Calu3 (cell line): Measurements from ENCODE around the gene HUS1. TPM values are rescaled to one million over a fixed set of nuclear protein-coding genes. Genes with fewer than 3 reads are reported as not detected.

Experiments
- BruUV-seq: library from RNA; stranded (reverse); fragments of 400-500 nt; replicated peaks from 2 replicates; lab custom pipeline; 2021; lab: Mats Ljungman, UMichigan
- CTCF ChIA-PET: fragments of 300-600 bp; sonication (Branson Sonifier 250); formaldehyde crosslinking; loops from one replicate; lab custom pipeline; 2022; ENCODE audit warnings: antibody characterized with exemption; lab: Charles Lee
- DNase-seq: peaks from one replicate; pipeline ENCODE4 v3.0.0; 2022
- H3K27ac Mint-ChIP-seq: one replicate; pipeline ENCODE4 v1.8.0; 2022; ENCODE audit warnings: mixed read lengths; ENCODE audit not compliant: unreplicated experiment
- H3K27me3 Mint-ChIP-seq: one replicate; pipeline ENCODE4 v1.8.0; 2022; ENCODE audit warnings: mixed read lengths; ENCODE audit not compliant: unreplicated experiment
- H3K36me3 Mint-ChIP-seq: one replicate; pipeline ENCODE4 v1.8.0; 2022; ENCODE audit warnings: mild to moderate bottlenecking, moderate library complexity, mixed read lengths; ENCODE audit not compliant: insufficient read depth, unreplicated experiment
- H3K4me1 Mint-ChIP-seq: one replicate; pipeline ENCODE4 v1.8.0; 2022; ENCODE audit warnings: mild to moderate bottlenecking, low read depth, mixed read lengths; ENCODE audit not compliant: unreplicated experiment
- H3K4me3 Mint-ChIP-seq: one replicate; pipeline ENCODE4 v1.8.0; 2022; ENCODE audit warnings: mild to moderate bottlenecking, low read depth, moderate library complexity, mixed read lengths; ENCODE audit not compliant: unreplicated experiment
- H3K9me3 Mint-ChIP-seq: one replicate; pipeline ENCODE4 v1.8.0; 2022; ENCODE audit warnings: low read depth, mixed read lengths; ENCODE audit not compliant: unreplicated experiment
- intact Hi-C: fragments of 100-400 bp; cut with micrococcal nuclease; formaldehyde crosslinking; loops from one replicate; pipeline ENCODE4 v1.10.0; 2022; ENCODE audit not compliant: unreplicated experiment
- total RNA-seq: library from RNA; stranded (reverse); gene quantifications from 2 replicates; pipeline ENCODE4 v1.2.3, GENCODE V29; 2022
- TF ChIP-seq, protein P1 (sequence below): fragments of 200-600 bp; IDR thresholded peaks from one replicate; pipeline ENCODE4 v1.8.0; 2022; ENCODE audit warnings: antibody characterized with exemption; ENCODE audit not compliant: unreplicated experiment

The HUS1 gene
- total RNA-seq, 1 experiment from 2014 or later: 42.9 TPM

DNA sequence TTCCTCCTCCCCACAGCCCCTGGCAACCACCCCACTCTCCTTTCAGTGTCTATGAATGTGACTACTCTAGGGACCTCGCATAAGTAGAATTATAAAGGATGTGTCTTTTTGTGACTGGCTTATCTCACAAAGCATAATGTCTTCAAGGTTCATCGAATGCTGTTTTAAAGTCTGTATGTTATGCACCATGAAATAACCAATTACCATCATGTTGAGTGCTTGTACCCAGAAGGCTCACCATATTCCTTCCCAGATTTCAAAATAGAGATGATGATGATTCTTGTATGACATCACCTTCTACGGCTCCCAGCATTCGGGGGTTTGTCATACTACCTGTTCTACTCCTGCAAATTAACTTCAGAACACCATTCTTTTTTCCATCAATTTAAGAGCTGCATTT, 43.1 kb downstream of the HUS1 start:
- H3K4me3 Mint-ChIP-seq: no peak overlapping the region
- peaks cover 2% of the 10 kb centered on the region for H3K4me1 Mint-ChIP-seq
- BruUV-seq: no TSS peak
- CTCF ChIA-PET: no interaction called here
- no peaks in the 10 kb centered on the region for H3K36me3 Mint-ChIP-seq
- no peak overlapping the region for H3K27ac Mint-ChIP-seq
- no peaks in the 10 kb centered on the region for H3K27me3 Mint-ChIP-seq
- intact Hi-C loops: no loop called here
- no peak for DNase-seq
- no peaks in the 10 kb centered on the region for H3K9me3 Mint-ChIP-seq
- TF ChIP-seq, protein P1, sequence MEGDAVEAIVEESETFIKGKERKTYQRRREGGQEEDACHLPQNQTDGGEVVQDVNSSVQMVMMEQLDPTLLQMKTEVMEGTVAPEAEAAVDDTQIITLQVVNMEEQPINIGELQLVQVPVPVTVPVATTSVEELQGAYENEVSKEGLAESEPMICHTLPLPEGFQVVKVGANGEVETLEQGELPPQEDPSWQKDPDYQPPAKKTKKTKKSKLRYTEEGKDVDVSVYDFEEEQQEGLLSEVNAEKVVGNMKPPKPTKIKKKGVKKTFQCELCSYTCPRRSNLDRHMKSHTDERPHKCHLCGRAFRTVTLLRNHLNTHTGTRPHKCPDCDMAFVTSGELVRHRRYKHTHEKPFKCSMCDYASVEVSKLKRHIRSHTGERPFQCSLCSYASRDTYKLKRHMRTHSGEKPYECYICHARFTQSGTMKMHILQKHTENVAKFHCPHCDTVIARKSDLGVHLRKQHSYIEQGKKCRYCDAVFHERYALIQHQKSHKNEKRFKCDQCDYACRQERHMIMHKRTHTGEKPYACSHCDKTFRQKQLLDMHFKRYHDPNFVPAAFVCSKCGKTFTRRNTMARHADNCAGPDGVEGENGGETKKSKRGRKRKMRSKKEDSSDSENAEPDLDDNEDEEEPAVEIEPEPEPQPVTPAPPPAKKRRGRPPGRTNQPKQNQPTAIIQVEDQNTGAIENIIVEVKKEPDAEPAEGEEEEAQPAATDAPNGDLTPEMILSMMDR: no peak

DNA sequence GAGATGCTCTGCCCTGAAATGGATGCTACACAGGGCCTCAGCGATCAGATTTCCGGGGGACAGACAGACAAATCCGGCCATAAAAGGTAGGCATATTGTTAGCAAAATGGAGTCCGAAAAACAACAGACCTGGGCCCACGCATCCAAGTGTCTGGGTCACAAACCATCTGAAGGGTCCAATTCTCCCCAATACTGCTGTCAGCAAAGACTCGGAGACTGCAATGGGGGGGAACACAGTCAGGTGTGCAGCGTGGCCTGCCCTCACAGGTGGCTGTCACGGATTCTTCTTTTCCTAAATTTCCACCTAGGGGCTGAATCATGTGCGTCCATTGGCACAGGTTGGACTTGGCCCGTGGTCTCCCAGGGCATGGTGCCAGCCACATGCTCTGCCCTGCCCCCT, 44.1 kb downstream of the HUS1 start:
- BruUV-seq: no TSS peak
- no peaks in the 10 kb centered on the region for H3K36me3 Mint-ChIP-seq
- H3K27ac Mint-ChIP-seq: no peak overlapping the region
- no peaks in the 10 kb centered on the region for H3K27me3 Mint-ChIP-seq
- TF ChIP-seq, protein P1: no peak
- intact Hi-C loops: no loop called here
- DNase-seq: no peak
- no peaks in the 10 kb centered on the region for H3K4me1 Mint-ChIP-seq
- H3K9me3 Mint-ChIP-seq: no peaks in the 10 kb centered on the region
- H3K4me3 Mint-ChIP-seq: no peak overlapping the region
- CTCF ChIA-PET: no interaction called here

- no peak overlapping the region for H3K4me3 Mint-ChIP-seq
- no TSS peak for BruUV-seq
- intact Hi-C loops: no loop called here
- H3K4me1 Mint-ChIP-seq: no peaks in the 10 kb centered on the region
- no peaks in the 10 kb centered on the region for H3K36me3 Mint-ChIP-seq
- no peak for DNase-seq
- CTCF ChIA-PET: interaction anchor here (0.5 to 0.8 kb wide), 3 partner anchors 10 to 706 kb away, joined by 3 to 4 read pairs (median 3); no protein-coding TSS in a partner anchor
- H3K9me3 Mint-ChIP-seq: no peaks in the 10 kb centered on the region
- TF ChIP-seq, protein P1: no peak
- no peaks in the 10 kb centered on the region for H3K27me3 Mint-ChIP-seq
- no peak overlapping the region for H3K27ac Mint-ChIP-seq
These were observed 44.6 kb downstream of the HUS1 start for GRCh38 chr7:47934831-47935230.

GRCh38 chr7:47933215-47933614, 46.2 kb downstream of the HUS1 start:
- Mint-ChIP-seq H3K27me3 (no peaks in the 10 kb centered on the region), H3K4me1 (no peaks in the 10 kb centered on the region), H3K4me3 (no peak overlapping the region), H3K9me3 (no peaks in the 10 kb centered on the region), H3K27ac (no peak overlapping the region), H3K36me3 (no peaks in the 10 kb centered on the region)
- DNase-seq: no peak
- TF ChIP-seq, protein P1: no peak
- intact Hi-C loops: no loop called here
- no TSS peak for BruUV-seq
- CTCF ChIA-PET: no interaction called here
